Lower leg skin (tissue), 3 donors: ENCODE results near the gene REG1A.

Experiments used
- CTCF ChIP-seq, 3 donors: fragments of 450-650 bp; IDR thresholded peaks; one replicate each; pipeline ENCODE4 v1.5.1; 2016; ENCODE audit warnings: antibody characterized with exemption in 3 of 3, mild to moderate bottlenecking in 3 of 3, moderate library complexity in 2 of 3
- POLR2A ChIP-seq, 2 donors: fragments of 450-650 bp; IDR thresholded peaks; one replicate each; pipeline ENCODE4 v1.6.1; 2016 to 2017; ENCODE audit warnings: antibody characterized with exemption in 2 of 2, mild to moderate bottlenecking in 1 of 2, moderate library complexity in 1 of 2

GRCh38 chr2:79171348-79171958 lies 51.2 kb downstream of the REG1A start:
- TF ChIP-seq CTCF (IDR thresholded peaks at IDR 0.05) (no peak), POLR2A (IDR thresholded peaks at IDR 0.05) (no peak)
